ENCODE data around the gene GP1BA.

DNA sequence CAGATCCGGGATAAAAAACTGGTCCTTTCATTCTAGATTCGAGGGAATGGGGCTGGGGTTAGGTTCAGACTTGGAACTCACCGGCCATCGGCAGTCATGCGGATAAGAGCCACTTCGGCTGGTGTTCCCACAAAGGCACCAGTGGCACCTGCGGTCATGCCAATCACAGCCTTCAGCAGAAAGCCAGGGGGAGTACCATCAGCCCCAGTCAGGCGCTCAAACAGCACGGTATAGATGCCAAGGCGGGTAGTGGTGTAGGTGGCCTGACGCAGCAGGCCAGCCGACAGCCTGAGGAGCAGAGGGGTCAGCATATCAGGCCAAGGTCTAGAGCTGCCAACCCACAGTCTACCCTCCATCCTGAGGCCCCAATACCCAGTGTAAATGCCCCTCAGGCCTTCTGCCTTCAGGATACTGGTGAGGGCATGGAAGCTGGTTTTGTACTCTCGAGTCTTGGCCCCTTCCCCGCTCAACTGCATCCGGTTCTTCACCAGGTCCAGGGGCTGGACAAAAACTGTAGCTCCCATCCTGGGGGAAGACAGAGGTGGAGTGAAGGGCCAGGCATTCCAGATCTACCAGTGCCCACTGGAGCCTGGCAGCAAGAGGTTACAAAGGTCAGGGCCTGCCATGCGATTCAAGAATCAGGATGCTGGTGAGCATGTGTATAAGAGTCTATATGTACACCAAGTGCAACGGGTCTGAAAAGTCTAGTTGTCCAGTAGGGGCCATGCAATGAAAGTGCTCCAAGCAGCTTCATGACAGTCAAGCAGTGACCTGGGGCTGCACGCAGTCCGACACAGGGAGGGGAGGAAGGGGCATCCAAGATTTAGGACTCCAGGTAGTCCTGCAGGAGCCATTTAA lies 6.8 kb downstream of the GP1BA start:
- TF ChIP-seq, protein P1, sequence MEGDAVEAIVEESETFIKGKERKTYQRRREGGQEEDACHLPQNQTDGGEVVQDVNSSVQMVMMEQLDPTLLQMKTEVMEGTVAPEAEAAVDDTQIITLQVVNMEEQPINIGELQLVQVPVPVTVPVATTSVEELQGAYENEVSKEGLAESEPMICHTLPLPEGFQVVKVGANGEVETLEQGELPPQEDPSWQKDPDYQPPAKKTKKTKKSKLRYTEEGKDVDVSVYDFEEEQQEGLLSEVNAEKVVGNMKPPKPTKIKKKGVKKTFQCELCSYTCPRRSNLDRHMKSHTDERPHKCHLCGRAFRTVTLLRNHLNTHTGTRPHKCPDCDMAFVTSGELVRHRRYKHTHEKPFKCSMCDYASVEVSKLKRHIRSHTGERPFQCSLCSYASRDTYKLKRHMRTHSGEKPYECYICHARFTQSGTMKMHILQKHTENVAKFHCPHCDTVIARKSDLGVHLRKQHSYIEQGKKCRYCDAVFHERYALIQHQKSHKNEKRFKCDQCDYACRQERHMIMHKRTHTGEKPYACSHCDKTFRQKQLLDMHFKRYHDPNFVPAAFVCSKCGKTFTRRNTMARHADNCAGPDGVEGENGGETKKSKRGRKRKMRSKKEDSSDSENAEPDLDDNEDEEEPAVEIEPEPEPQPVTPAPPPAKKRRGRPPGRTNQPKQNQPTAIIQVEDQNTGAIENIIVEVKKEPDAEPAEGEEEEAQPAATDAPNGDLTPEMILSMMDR (IDR thresholded peaks at IDR 0.05), result no peak
- TF ChIP-seq IRF2 (CRISPR knock-in tag; IDR thresholded peaks at IDR 0.05; ENCODE audit: borderline replicate concordance, low read depth) (no peak), FOXP1 (CRISPR knock-in tag; IDR thresholded peaks at IDR 0.05; ENCODE audit: borderline replicate concordance) (no peak), ZNF532 (CRISPR knock-in tag; IDR thresholded peaks at IDR 0.05; ENCODE audit: borderline replicate concordance) (no peak), ZNF232 (CRISPR knock-in tag; IDR thresholded peaks at IDR 0.05) (no peak), CDX4 (CRISPR knock-in tag; IDR thresholded peaks at IDR 0.05; ENCODE audit: borderline replicate concordance) (no peak), ATF2 (CRISPR knock-in tag; IDR thresholded peaks at IDR 0.05; ENCODE audit: borderline replicate concordance, low read depth) (no peak)
